Heart left ventricle (tissue), 16 donors: ENCODE measurements around the gene PHLPP1. TPM values are rescaled to one million over a fixed set of nuclear protein-coding genes. Genes with fewer than 3 reads are reported as not detected.

Experiments
- ATAC-seq, 4 donors: fragments of 200-7000 bp; cut with Tn5 transposase; one replicate each; pipeline ENCODE4 v1.9.1; 2020 to 2022; ENCODE audit warnings: moderate library complexity in 4 of 4, mild to moderate bottlenecking in 3 of 4, moderate number of reproducible peaks in 1 of 4
- DNase-seq, 5 donors: peaks; one replicate each; pipeline ENCODE4 v3.0.0-alpha.2; 2020
- H3K27ac ChIP-seq, 12 donors: fragments of 200-600 bp; sonication (generic) in 4 of 12; one replicate each; pipeline versions ENCODE4 v1.5.0 to v1.8.0; 2016 to 2022; ENCODE audit warnings: mild to moderate bottlenecking in 2 of 12
- H3K27me3 ChIP-seq, 9 donors: fragments of 200-600 bp; sonication (generic) in 2 of 9; one replicate each; pipeline versions ENCODE4 v1.5.1 to v1.8.0; 2016 to 2022; ENCODE audit warnings: mild to moderate bottlenecking in 3 of 9
- H3K36me3 ChIP-seq, 9 donors: fragments of 200-600 bp; sonication (generic) in 2 of 9; one replicate each; pipeline versions ENCODE4 v1.5.0 to v1.8.0; 2018 to 2022; ENCODE audit warnings: mild to moderate bottlenecking in 2 of 9
- H3K4me1 ChIP-seq, 12 donors: fragments of 200-600 bp; sonication (generic) in 4 of 12; one replicate each; pipeline versions ENCODE4 v1.5.0 to v1.8.0; 2016 to 2022; ENCODE audit warnings: mild to moderate bottlenecking in 3 of 12
- H3K4me3 ChIP-seq, 12 donors: fragments of 200-600 bp; sonication (generic) in 4 of 12; one replicate each; pipeline versions ENCODE4 v1.5.0 to v1.8.0; 2017 to 2022; ENCODE audit warnings: mild to moderate bottlenecking in 9 of 12, moderate library complexity in 4 of 12
- H3K9me3 ChIP-seq, 12 donors: fragments of 200-600 bp; sonication (generic) in 4 of 12; one replicate each; pipeline versions ENCODE4 v1.5.0 to v1.8.0; 2016 to 2022; ENCODE audit warnings: mild to moderate bottlenecking in 1 of 12
- POLR2A ChIP-seq, 2 donors: fragments of 450-650 bp; IDR thresholded peaks; one replicate each; pipeline ENCODE4 v1.6.1; 2017; ENCODE audit warnings: antibody characterized with exemption in 2 of 2, mild to moderate bottlenecking in 2 of 2, moderate library complexity in 2 of 2
- WGBS, 4 donors: extraction: QIAGEN DNeasy Blood & Tissue Kit in 2 of 4; methylation state at CpG; one replicate each; pipeline versions ENCODE4 v1.1.5 to v1.1.7; 2013 to 2018; 5-methylcytosine and 5-hydroxymethylcytosine counted together
- intact Hi-C, 10 donors: fragments of 100-400 bp; cut with DNase I; formaldehyde crosslinking; loops; one replicate each; pipeline versions ENCODE4 v1.11.1 to v1.14.2; 2022
- polyA plus RNA-seq, 2 donors: library from polyadenylated mRNA; stranded (reverse); fragments of 200-250 nt; gene quantifications; one replicate each; pipeline ENCODE4 v1.2.3, GENCODE V29; 2013
- total RNA-seq, 9 donors: library from RNA; depleted of rRNA in 2 of 9; stranded (reverse); fragments of >200 nt in 2 of 9; fragmentation: NEBNext Ultra II Directional in 3 of 9; extraction: Animal tissue kit (Norgen Biotek cat#: 25700) in 3 of 9; gene quantifications; one replicate each; pipeline versions ENCODE4 v1.1.0 to v1.2.4, GENCODE V29; 2016 to 2023
- TF ChIP-seq, protein P1 (sequence below), 12 donors: fragments of 200-600 bp; sonication (generic) in 4 of 12; IDR thresholded peaks; one replicate each; pipeline versions ENCODE4 v1.5.0 to v1.8.0; 2018 to 2022; ENCODE audit warnings: antibody characterized with exemption in 12 of 12, mild to moderate bottlenecking in 5 of 12
- donor health status: ischemic (EF 13 %, LVEDD 7.1; RV severe dilation, severe dysfunction).
- donor health status: healthy with polysubstance abuse.
- donor health status: DM: no; HTN: yes; CAD: no.
- donor health status: DM: no; HTN: no; CAD: no.
- donor health status: ischemic (EF 25% LVEDD 6.9; RV normal size, moderate dysfunction).
- donor health status: ischemic (EF 25% LVEDD 5.7; RV mildly dilated, moderate dysfunction).
- donor health status: healthy.
- donor health status: DM: yes; HTN: yes; CAD: no.
- donor health status: ischemic (EF 35%, LVEDD 5.7; RV mildly dilated, moderate dysfunction).
- donor health status: nonischemic (EF 11% LVEDD 7.7; RV severe dilation, severe dysfunction).
- donor health status: DM: yes; HTN: yes; CAD: no.
- donor health status: PGD.
- donor health status: ischemic (EF 29% LVEDD 5.4; RV normal size, mild dysfunction).
- donor health status: nonischemic (EF 23%, LVEDD 6.1; RV moderate dilation, normal function).

The PHLPP1 gene
- total and polyA plus RNA-seq, 11 donors, result 1.7 to 11.1 (median 6.2) TPM

DNA sequence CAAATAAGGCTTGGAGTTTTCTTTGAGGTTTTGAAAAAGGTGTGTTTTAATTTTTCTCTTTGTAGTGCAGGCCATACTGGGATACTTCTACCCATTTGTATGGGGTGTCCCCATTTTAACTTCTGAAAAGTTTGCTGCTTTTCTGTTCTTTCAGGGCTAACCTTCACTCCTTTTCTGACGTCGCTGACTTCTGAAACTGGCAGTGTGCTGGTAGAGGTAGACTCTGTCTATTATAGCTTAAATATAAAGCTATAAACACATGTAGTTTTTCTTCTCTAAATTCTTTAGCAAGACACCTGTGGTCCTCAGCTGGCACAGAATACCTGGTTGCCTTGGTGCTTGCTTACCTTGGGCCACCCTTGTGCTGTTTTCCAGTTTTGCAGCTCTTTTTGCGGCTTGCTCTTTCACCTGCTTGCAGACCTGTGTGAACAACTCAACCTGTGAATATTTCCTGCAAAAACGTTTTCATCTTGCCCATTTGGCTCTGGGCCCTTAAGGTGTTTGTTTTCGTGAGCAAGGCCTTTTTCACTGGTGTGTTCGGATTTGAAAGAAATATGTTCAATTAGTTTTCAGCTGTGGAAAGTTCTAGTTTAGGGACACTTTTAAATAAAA, 42.2 kb downstream of the PHLPP1 start:
- no peak overlapping the region for H3K27ac ChIP-seq
- ATAC-seq (no peak), DNase-seq (no peak)
- intact Hi-C loops, result no loop called here
- peaks cover 0 to 19% (median 0%) of the 10 kb centered on the region in 12 donors for H3K4me1 ChIP-seq
- peaks cover 0 to 7% (median 0%) of the 10 kb centered on the region in 12 donors for H3K9me3 ChIP-seq
- no peaks in the 10 kb centered on the region for H3K36me3 ChIP-seq
- TF ChIP-seq, protein P1, sequence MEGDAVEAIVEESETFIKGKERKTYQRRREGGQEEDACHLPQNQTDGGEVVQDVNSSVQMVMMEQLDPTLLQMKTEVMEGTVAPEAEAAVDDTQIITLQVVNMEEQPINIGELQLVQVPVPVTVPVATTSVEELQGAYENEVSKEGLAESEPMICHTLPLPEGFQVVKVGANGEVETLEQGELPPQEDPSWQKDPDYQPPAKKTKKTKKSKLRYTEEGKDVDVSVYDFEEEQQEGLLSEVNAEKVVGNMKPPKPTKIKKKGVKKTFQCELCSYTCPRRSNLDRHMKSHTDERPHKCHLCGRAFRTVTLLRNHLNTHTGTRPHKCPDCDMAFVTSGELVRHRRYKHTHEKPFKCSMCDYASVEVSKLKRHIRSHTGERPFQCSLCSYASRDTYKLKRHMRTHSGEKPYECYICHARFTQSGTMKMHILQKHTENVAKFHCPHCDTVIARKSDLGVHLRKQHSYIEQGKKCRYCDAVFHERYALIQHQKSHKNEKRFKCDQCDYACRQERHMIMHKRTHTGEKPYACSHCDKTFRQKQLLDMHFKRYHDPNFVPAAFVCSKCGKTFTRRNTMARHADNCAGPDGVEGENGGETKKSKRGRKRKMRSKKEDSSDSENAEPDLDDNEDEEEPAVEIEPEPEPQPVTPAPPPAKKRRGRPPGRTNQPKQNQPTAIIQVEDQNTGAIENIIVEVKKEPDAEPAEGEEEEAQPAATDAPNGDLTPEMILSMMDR (IDR thresholded peaks at IDR 0.05), result no peak
- TF ChIP-seq POLR2A (IDR thresholded peaks at IDR 0.05), result no peak
- no peak overlapping the region for H3K4me3 ChIP-seq
- H3K27me3 ChIP-seq, result no peaks in the 10 kb centered on the region
- WGBS, 4 donors, result 79 to 86% (median 83%) methylated on average over 6 of the region's 6 CpGs

DNA sequence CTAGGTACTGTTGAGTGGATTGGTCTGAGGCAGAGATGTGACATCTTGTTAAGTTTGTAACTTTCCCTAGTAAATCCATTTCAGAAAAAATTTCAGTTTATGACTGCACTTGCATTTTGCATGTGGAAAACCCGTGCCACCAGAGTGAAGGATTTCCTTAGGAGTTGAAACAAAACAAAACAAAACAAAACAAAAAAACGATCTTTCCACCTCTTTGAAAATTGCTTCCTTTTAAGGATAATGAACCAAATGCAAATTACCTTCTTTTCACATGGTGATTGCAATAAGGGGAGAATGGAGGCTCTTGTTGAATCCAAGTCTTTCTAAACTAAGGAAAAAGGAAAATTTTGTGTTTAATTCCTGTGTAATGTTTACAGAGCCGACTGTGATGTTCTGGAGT, 43.2 kb downstream of the PHLPP1 start:
- Histone ChIP-seq H3K27me3 (no peaks in the 10 kb centered on the region), H3K36me3 (no peaks in the 10 kb centered on the region), H3K9me3 (peaks cover 0 to 7% (median 0%) of the 10 kb centered on the region in 12 donors), H3K27ac (no peak overlapping the region), H3K4me3 (no peak overlapping the region), H3K4me1 (peaks cover 0 to 21% (median 0%) of the 10 kb centered on the region in 12 donors)
- intact Hi-C loops, result no loop called here
- WGBS, 4 donors, result 59 to 75% (median 68%) methylated on average over 3 of the region's 3 CpGs
- no peak for TF ChIP-seq POLR2A (IDR thresholded peaks at IDR 0.05)
- TF ChIP-seq, protein P1 (IDR thresholded peaks at IDR 0.05), result no peak
- ATAC-seq, result no peak
- no peak for DNase-seq

DNA sequence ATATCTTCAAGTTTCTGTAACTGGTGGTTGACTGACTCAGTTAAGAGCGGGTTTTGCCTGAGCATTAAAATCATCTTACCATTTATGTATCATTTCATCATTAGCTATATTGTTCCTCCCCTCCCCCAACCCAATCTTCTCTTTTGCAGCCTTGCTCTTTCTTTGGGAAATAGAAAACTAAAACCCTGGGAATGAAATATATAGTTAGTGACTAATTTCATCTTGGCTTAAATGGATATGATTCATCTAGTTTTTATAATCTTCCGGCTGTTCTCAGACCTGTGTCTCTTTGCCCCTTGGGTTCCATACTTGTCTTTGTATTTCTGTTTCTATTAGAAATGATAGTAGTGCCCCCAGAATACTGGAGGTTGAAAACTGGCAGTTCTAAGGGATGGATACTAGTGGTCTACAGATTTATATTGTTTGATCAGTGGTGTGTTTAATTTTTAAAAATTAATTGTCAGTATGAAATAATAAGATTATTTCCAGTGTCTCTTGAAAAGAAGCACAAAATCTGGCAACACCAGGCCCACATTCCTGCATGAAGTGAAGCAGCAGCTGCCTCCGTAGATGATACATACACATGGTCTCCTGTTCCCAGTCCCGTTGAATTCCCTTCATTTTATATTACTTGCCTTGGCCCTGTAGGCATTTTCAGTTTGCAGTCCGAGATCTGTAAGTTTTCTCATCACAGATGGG, 44.5 kb downstream of the PHLPP1 start:
- no peaks in the 10 kb centered on the region for H3K36me3 ChIP-seq
- no peak for DNase-seq
- no peak overlapping the region for H3K4me3 ChIP-seq
- H3K9me3 ChIP-seq, result peaks cover 0 to 7% (median 0%) of the 10 kb centered on the region in 12 donors
- H3K27ac ChIP-seq, result peak overlapping the region in 1 of 12 donors; percentile 14
- peaks cover 0 to 21% (median 0%) of the 10 kb centered on the region in 12 donors for H3K4me1 ChIP-seq
- no peak for ATAC-seq
- no peaks in the 10 kb centered on the region for H3K27me3 ChIP-seq
- TF ChIP-seq, protein P1 (IDR thresholded peaks at IDR 0.05), result no peak
- no peak for TF ChIP-seq POLR2A (IDR thresholded peaks at IDR 0.05)
- intact Hi-C loops, result no loop called here
- WGBS, 4 donors, result 74 to 78% (median 75%) methylated on average over 5 of the region's 5 CpGs

DNA sequence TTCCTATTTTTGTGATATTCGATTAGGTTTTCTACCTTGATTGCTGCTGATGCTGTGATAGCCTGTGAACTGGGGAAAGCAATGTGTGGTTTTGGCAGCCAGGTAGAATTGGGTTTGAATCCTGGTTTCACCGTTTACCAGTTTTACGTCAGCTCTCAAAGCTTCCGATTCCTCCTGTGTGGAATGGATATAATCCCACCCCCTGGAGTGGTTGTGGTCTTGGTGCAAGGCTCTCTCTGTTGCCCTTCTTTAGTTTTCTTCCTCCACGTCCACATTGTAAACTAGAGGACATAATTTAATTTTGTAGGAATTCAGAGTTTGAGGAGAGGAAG, 45.0 kb downstream of the PHLPP1 start:
- WGBS, 4 donors, result 82 to 86% (median 85%) methylated on average over 5 of the region's 5 CpGs
- no peak for ATAC-seq
- Histone ChIP-seq H3K4me3 (no peak overlapping the region), H3K9me3 (peaks cover 0 to 4% (median 0%) of the 10 kb centered on the region in 12 donors), H3K4me1 (peaks cover 0 to 21% (median 0%) of the 10 kb centered on the region in 12 donors), H3K36me3 (no peaks in the 10 kb centered on the region), H3K27ac (no peak overlapping the region), H3K27me3 (no peaks in the 10 kb centered on the region)
- intact Hi-C loops, result no loop called here
- no peak for DNase-seq
- no peak for TF ChIP-seq POLR2A (IDR thresholded peaks at IDR 0.05)
- TF ChIP-seq, protein P1 (IDR thresholded peaks at IDR 0.05), result no peak
